AG09309 (cell line): ENCODE results near the gene EIF2A.
"Not testable (repeated sequence)": the region's sequence is repeated elsewhere in the genome, so short reads cannot be mapped to it uniquely, and the experiment has no call there.

Experiments used
- DNase-seq: peaks from one replicate; pipeline ENCODE4 v3.0.0-alpha.2; 2010; ENCODE audit warnings: low read depth
- H3K4me3 ChIP-seq: 2 replicates; pipeline ENCODE4 v1.5.1; 2011; ENCODE audit warnings: mild to moderate bottlenecking, low read depth, low read length, moderate library complexity; ENCODE audit not compliant: control insufficient read depth
- CTCF ChIP-seq: IDR thresholded peaks from 2 replicates; pipeline ENCODE4 v1.5.1; 2011; ENCODE audit warnings: mild to moderate bottlenecking, low read depth, low read length, inconsistent platforms; ENCODE audit not compliant: insufficient read depth, control insufficient read depth; ENCODE audit errors: missing control alignments

Gene EIF2A

DNA sequence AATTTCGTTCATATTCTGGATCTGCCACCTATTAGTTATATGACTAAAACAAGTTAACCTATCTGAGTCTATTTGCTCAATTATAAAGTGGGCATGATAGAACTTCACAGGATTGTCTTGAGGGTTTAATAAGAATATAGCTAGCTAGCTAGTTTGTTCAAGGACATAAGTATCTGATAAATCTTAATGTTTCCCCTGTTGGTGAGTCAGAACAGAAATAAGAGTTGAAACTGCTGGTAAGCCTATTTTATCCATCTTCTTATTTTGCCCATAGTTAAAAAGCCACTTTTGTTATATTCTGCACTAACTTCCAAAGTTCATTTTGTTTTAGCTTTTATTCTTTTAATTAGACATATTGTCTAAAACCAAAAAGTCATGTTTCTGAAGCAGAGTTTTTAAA is 65.9 kb downstream of the EIF2A start:
- H3K4me3 ChIP-seq, result no peak overlapping the region
- DNase-seq, result no peak
- no peak for TF ChIP-seq CTCF

- no peak for DNase-seq
- TF ChIP-seq CTCF, result no peak
- no peak overlapping the region for H3K4me3 ChIP-seq
These were observed 66.4 kb downstream of the EIF2A start for GRCh38 chr3:150613034-150613433.

DNA sequence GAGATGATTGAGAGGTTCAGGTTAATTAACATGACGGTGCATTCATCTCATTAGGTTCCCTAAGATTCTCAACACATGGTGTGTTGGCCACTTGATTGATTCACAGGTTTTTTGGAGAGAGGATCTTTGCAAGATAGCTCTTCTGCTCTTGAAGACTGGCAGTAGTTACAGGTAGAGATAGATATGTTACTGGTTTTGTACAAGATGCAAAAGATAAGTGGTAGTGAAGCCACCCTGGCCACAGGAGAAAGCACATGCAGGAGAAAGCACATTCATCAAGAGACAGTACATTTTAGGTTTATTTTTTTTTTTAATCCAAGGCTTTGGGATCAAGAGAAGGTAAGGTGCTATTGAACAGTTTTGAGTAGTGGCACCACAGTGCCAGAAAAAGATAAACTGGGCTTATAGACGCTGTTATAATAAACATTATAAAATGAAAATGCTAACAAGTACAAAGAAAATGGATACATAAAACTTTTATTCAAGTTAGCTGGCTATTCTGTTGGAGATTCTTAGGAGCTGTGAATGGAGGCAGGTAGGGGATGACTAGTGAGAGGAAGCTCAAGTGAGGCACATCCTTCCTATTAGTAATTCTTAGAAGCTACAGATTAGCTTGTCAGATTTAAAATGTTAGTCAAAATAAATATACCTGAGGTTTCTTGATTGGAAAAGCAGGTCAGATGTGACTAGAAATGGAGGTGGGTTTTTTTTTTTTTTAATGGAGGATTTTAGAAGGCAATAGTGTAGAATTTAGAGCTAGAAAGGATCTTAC is 67.3 kb downstream of the EIF2A start:
- no peak for DNase-seq
- no peak overlapping the region for H3K4me3 ChIP-seq
- TF ChIP-seq CTCF, result no peak

DNA sequence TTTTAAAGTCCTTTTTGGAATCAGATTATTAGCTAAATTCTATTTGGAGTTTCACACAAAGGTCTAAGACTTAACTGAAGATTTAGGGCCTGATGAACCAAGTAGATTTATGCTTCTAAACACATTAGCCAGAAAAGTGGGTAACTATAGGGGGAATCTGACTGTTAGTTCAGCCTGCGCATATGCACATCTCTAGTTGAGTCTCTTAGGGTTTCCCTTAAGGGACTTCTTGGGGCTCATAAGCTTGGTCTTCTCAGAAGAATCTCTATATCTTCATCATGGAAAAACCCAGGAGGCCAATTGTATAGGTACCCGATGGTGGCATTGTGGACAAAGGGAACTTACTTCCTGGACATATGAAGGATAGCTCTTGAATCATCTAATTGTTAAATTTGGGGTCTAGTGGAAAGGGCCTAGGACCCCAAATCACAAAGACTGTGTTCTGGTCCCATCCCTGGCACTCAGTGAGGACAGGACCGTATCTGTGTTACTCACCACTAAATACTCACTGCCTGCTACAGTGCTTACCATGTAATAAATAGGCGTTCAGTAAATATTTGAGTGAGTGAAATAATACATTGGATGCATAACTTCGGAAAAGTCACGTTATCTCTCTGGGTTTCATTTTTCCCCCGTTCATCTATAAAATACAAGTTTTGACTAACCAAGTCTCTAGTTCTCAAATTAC is 73.6 kb downstream of the EIF2A start:
- no peak overlapping the region for H3K4me3 ChIP-seq
- TF ChIP-seq CTCF, result no peak
- DNase-seq, result no peak

DNA sequence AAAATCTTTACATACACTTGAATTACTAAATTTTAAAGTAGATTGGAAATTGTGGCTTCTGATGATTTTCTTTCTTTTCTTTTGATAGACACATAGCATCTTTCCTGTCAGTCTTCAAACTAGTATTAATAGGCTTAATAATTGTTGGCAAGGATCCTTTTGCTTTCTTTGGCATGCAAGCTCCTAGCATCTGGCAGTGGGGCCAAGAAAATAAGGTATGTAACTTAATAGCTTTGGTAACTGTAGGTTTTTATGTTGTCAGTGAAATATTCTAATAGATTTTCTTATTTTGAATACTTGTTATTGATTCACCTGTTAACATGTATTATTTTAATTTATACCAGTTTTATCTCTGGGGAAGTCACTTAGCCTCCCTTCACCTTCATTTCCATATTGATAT is 76.4 kb downstream of the EIF2A start:
- not testable (repeated sequence) for DNase-seq, H3K4me3 ChIP-seq

DNA sequence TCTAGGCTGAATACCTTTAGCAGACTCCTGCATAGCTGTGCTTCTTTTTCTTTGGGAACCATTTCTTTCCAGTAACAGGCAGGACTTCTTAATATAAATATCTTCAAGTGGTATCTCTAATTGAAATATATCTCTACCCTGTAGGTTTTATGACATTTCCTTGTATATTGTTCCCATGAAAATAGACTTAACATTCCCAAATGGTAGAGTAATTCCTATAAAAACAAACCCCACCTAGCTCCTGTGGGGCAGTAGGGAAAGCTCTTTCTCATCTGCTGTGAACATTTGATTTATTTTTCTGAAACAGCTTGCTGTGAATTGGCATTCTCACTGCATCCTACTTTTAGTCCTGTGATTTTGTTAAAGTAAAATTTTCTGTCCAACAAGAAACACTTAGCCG is 77.4 kb downstream of the EIF2A start:
- no peak for TF ChIP-seq CTCF
- H3K4me3 ChIP-seq, result no peak overlapping the region
- DNase-seq, result no peak

DNA sequence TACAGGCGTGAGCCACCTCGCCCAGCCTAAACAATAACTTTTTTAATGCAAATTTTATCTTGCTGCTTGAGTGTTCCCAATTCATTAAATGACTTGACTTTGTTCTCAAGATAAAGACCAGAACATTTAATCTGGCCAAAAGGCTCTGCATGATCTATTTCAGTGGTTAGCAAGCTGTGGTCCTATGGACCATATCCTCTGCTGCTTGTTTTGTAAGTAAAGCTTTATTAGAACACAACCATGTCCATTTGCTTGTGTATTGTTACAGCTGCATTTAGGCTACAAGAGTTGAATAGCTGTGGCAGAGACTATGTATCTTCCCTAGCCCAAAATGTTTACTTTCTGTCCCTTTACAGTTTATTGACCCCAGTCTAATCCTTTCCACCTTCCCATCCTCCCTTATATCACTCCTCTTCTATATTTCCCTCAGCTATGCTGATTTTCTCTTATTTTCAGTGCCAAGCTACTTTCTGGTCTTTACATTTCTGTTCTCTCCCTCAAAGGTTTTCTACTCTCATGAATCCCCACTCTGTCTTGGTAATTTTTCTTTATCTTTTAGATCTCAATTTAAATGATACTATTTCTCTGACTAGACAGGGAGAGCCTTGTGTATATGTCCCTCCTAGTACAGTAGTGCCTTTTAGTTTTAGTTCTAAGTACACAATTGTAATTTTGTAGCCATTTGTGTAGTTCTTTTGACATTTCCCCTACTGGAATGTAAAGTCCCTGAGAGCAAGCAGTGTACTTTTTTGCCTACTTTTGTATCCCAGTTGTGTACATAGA is 79.8 kb downstream of the EIF2A start:
- no peak for DNase-seq
- no peak overlapping the region for H3K4me3 ChIP-seq
- no peak for TF ChIP-seq CTCF
